ENCODE results near the gene PNPLA3. TPM values are rescaled to one million over a fixed set of nuclear protein-coding genes. Genes with fewer than 3 reads are reported as not detected.
A peak's percentile ranks its signal among the peaks of the same experiment; 100 is the strongest.

Gene PNPLA3
- total and polyA plus RNA-seq, 9 of the 15 experiments (the other 6 are each of a cell fraction or from before 2014, with no cell fraction given), result 0.20 to 0.48 (median 0.38) TPM; not detected in 6

DNA sequence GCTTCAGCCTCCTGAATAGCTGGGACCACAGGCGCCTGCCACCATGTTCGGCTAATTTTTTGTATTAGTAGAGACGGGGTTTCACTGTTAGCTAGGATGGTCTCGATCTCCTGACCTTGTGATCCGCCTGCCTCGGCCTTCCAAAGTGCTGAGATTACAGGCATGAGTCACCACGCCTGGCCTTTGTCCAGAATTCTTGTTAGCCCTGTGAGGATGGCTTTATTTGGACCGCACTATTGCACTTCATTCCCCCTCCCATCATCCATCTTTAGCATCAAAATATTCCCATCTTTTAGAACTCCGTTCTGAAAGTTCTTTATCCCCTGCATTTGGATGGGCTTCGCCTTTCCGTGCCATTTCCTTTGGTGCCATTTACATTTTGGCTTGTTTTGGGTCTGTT, 34.3 kb downstream of the PNPLA3 start (continued):
- TF ChIP-seq PKNOX1 (IDR thresholded peaks at IDR 0.05), result no peak
- TF ChIP-seq SIN3A (IDR thresholded peaks at IDR 0.05; ENCODE audit: borderline replicate concordance in 2 of 2, control insufficient read depth in 1 of 2, low read depth in 2 of 2, low read length in 2 of 2), result no peak
- peak; percentile 7; the same call in 1 of the 2 replicates for TF ChIP-seq CBFA2T3 (IDR thresholded peaks at IDR 0.05)
- TF ChIP-seq ZNF77 (CRISPR knock-in tag; IDR thresholded peaks at IDR 0.05), result no peak
- TF ChIP-seq ZNF140 (CRISPR knock-in tag; IDR thresholded peaks at IDR 0.05), result no peak
- no peak for TF ChIP-seq ARHGAP35 (IDR thresholded peaks at IDR 0.05; ENCODE audit: partially characterized antibody)
- TF ChIP-seq FOSL1 (tag; conservative IDR thresholded peaks at IDR 0.05), result peak; percentile 76
- peak; percentile 74 for TF ChIP-seq JUND (IDR thresholded peaks at IDR 0.05; ENCODE audit: borderline replicate concordance, low read depth, low read length)
- TF ChIP-seq JUND (tag; IDR thresholded peaks at IDR 0.05; ENCODE audit: borderline replicate concordance, low read depth, low read length), result peak; percentile 38; the same call in 1 of the 3 replicates
- TF ChIP-seq ZNF197 (CRISPR knock-in tag; IDR thresholded peaks at IDR 0.05; ENCODE audit: low read depth), result no peak
- no peak for TF ChIP-seq ETV1 (tag; conservative IDR thresholded peaks at IDR 0.05; ENCODE audit: low read depth)
- no peak for TF ChIP-seq MNT (conservative IDR thresholded peaks at IDR 0.05)
- no peak for TF ChIP-seq SMC3 (conservative IDR thresholded peaks at IDR 0.05; ENCODE audit: insufficient read depth, low read depth, low read length)
- peak; percentile 66 to 69; a peak in 3 of 4 replicates for TF ChIP-seq KDM1A (IDR thresholded peaks at IDR 0.05)
- TF ChIP-seq MXI1 (IDR thresholded peaks at IDR 0.05; ENCODE audit: low read depth, low read length), result no peak

Data from K562 (cell line).